GM13977 (cell line): ENCODE measurements around the gene TMEM132D.

Experiments
- DNase-seq: peaks from one replicate; pipeline ENCODE4 v3.0.0; 2012; ENCODE audit warnings: low spot score
- CTCF ChIP-seq: IDR thresholded peaks from 2 replicates; pipeline ENCODE4 v1.5.1; 2012; ENCODE audit warnings: mild to moderate bottlenecking, control low read depth; ENCODE audit not compliant: insufficient read depth; ENCODE audit errors: extremely low read depth, missing control alignments
- in situ Hi-C: fragments of 300-500 bp; cut with MboI; formaldehyde crosslinking; loops from one replicate; pipeline ENCODE4 v1.12.0; 2022; ENCODE audit warnings: low sequenced_read_pairs, low pct_unique_long_range_greater_than_20kb, mixed read lengths, inconsistent platforms; ENCODE audit not compliant: unreplicated experiment

Gene TMEM132D

DNA sequence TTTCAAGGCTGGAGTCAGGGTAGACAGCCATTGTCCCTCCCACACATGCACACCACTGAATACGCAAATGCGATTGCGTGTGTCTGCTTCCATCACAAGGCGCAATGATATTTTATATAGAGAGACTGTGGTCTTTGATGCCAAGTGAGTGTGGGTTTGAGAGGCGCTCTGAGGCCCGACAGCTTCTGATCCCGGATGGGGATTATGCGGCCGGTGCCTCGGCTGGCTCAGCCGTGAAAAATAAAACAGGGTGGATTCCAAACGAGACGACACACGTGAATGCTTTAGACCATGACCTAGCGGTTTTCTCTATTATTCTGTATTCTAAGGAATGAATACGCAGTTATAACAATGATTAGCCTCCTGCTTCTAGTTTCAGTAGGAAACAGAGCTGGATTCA lies 72.5 kb downstream of the TMEM132D start:
- in situ Hi-C loops: no loop called here
- TF ChIP-seq CTCF: no peak
- DNase-seq: no peak

DNA sequence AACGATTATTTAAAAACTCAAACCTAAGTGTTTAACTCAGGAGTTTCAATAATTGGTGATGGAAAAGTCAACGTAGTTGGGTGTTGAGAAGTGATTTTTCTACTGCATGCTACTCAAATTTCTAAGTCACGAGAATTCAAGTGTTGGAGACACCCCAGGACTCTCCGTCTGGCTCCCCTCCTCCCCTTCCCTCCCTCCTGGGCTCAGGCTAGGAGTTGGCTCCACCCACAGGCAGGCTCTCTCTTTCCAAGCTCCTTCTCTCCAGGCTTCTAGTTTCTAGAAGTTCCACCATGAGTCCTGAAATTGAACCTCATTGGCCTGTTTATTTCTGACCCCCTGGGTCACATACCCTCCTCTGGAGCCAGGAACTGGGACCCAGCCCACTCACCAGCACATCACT lies 73.0 kb downstream of the TMEM132D start:
- in situ Hi-C loops: no loop called here
- DNase-seq: no peak
- TF ChIP-seq CTCF: no peak

GRCh38 chr12:129827866-129828384 lies 75.9 kb downstream of the TMEM132D start:
- no peak for TF ChIP-seq CTCF
- in situ Hi-C loops: no loop called here
- DNase-seq: no peak

GRCh38 chr12:129827102-129827865 lies 76.5 kb downstream of the TMEM132D start:
- in situ Hi-C loops: no loop called here
- no peak for DNase-seq
- no peak for TF ChIP-seq CTCF

- in situ Hi-C loops: no loop called here
- TF ChIP-seq CTCF: no peak
- no peak for DNase-seq
Observed at GRCh38 chr12:129826273-129826672, 77.6 kb downstream of the TMEM132D start.

DNA sequence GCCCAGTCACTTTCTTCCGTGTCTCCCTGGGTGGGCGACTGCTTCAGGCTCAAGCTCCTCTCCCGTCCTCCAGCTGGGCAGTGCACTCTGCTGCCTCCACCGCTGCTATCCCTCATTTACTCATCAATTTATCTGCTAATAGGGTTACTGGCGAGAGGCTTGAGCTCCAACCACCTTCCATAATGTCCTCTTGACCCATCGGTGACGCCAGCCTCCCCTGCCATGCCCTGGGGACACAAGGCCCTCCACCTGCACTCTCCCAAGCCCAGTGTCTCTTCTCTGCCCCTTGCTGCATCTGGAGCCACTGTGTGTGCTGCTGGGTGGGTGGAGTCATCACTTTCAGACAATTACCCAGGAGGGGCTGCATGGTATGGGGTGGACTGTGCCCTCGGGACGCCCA lies 78.5 kb downstream of the TMEM132D start:
- TF ChIP-seq CTCF: no peak
- in situ Hi-C loops: no loop called here
- no peak for DNase-seq
